Fibroblast of skin of back (primary cell): ENCODE data around the gene MYCBP. TPM values are rescaled to one million over a fixed set of nuclear protein-coding genes. Genes with fewer than 3 reads are reported as not detected.
"Not testable (repeated sequence)": the region's sequence is repeated elsewhere in the genome, so short reads cannot be mapped to it uniquely, and the experiment has no call there.

ENCODE experiments used
- DNase-seq: peaks from one replicate; pipeline ENCODE4 v3.0.0-alpha.2; 2013
- polyA plus RNA-seq, 2 experiments: library from polyadenylated mRNA; unstranded; fragments of 120-200 nt; gene quantifications; one replicate each; pipeline ENCODE4 v1.2.1, GENCODE V29; 2013; ENCODE audit not compliant: insufficient read length in 2 of 2

Gene MYCBP
- polyA plus RNA-seq (2013, experiment 1 of 2; ENCODE audit: insufficient read length) = 22.4 TPM
- 16.0 TPM for polyA plus RNA-seq (2013, experiment 2 of 2; ENCODE audit: insufficient read length)

DNA sequence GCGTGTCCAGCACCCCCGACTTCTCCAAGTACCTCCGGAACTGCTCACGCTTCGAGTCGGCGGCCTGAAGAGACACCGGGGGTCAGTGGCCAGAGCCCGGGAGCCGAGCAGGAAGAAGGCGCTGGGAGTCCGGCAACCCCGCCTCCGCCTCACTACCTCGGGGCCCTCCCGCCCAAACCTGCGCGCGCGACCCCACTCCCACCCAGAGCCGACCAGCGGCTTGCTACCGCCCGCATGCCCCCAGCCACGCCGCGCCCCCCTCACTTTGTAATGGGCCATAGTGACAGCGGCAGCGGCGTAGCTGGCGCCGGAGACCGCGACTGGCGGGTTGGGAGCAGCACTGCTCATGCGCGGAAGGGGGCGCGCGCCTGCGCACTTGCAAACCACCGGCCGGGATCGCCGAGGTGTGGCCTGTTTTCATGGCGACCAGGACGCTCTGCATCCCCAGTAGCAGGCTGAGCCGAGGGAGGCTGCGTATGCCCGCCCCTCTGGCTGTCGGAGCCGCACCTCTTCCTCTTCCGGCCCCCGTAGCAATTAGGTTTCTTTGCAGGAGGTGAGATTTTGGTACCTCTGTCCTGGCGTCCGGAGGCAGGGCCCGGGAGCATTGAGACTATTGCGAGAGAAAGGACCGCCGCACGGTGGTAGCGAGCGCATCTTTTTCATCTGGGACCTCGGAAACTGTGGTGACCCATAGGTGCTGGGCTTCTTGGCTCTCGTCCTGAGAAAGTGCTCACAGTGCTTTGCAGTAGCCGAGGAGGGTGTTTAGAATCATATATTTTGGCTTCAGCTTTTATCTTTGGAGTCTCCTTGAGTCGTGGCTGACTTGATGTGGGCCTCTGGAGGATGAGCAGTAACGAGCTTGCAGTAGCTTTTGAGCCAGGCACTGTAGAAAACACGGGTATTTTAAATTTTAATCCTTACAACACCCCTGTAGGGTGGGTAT lies at the start of gene MYCBP:
MYCBP (minus strand) TSS at position 322 of the 943 bp plus-strand sequence; CDS start at position 279, 43 bp downstream.
- DNase-seq = peak; percentile 93

DNA sequence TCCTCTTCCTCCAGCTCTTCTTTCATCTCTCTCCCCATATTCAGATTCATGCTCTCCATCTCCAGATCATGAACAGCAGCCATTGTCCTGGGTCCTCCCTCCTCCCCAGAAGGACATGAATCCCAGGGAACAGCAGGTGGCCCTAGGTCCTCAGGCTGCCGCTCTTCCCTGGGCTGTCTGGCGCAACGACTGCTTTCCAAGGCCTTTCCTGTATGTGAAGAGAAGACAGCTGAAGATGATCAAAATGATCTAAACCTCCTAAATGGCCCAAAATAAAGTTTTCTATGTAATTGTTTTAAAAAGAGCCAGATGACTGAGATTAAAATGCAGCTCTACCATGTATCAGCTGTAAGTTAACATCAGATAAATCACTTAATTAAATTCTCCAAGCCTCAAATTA lies 46.0 kb upstream of the MYCBP start:
- peak; percentile 20 for DNase-seq

- DNase-seq = no peak
Observed at GRCh38 chr1:38918568-38918967, 45.4 kb upstream of the MYCBP start.

GRCh38 chr1:38917772-38918171 lies 44.6 kb upstream of the MYCBP start:
- no peak for DNase-seq

DNA sequence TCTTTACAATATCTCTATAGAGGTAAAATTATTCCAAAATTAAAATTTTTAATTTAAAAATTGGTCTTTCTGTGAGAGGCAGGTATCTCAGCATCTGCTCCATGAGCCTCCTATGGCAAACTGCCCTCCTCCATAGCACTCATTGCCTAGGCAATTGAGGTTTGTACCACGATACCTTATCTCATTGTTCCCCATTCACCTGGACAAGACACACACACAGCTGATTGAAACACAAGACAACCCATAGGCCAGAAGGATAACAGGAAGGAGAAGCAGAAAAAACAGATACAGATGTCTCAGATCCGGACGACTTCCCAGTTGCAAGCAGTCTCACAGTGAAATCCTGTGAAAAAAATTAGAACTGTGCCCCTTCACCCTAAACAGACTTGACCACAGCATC lies 44.2 kb upstream of the MYCBP start:
- DNase-seq = no peak

DNA sequence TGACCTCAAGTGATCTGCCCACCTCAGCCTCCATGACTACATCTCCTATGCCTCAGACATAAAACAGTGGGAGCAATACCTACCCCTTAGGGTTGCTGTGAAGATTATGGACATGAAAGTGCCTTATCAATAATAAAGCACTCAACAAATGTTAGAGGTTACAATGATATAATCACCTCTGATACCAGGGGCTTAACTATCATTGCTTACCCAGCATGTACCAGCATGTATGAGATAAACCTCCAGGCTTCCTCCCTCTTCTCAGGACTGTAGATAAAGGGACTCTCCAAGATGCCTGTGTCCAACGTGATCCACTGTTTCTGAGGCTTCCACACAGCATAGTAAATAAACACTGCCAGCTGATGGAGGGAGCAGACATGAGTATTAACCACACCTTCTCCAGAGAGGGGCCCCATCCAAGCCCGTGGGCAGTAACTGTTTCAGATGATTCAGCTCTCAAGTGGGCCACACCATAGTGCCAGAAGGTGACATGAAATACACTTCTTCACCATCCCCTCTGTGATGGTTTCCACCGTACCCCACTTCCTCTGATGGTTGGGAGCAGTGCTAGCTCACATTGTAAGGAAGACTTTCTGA lies 42.3 kb upstream of the MYCBP start:
- no peak for DNase-seq

DNA sequence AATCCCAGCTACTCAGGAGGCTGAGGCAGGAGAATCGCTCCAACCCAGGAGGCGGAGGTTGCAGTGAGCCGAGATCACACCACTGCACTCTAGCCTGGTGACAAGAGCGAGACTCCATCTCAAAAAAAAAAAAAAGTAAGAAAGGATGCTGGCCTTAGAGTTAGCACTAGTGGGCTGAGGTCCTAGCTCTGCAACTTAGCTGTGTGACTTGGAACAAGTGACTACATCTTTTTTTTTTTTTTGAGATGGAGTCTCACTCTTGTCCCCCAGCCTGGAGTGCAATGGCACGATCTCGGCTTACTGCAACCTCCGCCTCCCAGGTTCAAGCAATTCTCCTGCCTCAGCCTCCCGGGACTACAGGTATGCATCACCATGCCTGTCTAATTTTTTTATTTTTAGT lies 41.8 kb upstream of the MYCBP start:
- DNase-seq = not testable (repeated sequence)

- DNase-seq = no peak
Observed at GRCh38 chr1:38908821-38909220, 35.7 kb upstream of the MYCBP start.

GRCh38 chr1:38905985-38906384 lies 32.8 kb upstream of the MYCBP start:
- no peak for DNase-seq

- DNase-seq = no peak
Observed at GRCh38 chr1:38899560-38899959, 26.4 kb upstream of the MYCBP start.

DNA sequence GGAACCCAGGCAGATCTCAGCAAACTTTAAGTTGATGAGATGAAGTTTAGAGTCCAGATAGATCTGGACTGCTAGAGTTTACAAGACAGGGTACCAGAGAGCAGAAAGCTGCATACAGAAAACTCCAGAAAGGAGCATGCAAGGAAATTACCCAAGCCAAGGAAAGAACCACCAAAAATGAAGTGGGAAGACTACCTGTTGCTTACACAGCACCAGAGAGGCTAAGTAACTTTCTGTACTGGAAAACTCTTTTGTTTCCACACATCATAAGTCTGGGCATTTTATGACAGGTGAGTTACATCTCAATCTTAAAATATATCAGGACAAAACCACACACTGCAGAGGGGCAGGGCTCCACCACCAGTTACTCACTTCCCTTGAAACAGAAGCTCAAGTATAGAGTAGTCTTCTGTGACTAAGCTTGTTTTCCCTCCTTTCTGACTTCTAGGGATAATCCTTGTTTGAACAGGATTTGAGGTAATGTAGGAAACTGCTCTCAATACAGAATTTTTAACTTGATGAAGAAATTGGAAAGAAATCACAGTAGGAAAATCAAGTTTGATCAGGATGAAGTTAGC lies 25.6 kb upstream of the MYCBP start:
- DNase-seq = peak; percentile 23

- DNase-seq = no peak
Observed at GRCh38 chr1:38896169-38896568, 23.0 kb upstream of the MYCBP start.

DNA sequence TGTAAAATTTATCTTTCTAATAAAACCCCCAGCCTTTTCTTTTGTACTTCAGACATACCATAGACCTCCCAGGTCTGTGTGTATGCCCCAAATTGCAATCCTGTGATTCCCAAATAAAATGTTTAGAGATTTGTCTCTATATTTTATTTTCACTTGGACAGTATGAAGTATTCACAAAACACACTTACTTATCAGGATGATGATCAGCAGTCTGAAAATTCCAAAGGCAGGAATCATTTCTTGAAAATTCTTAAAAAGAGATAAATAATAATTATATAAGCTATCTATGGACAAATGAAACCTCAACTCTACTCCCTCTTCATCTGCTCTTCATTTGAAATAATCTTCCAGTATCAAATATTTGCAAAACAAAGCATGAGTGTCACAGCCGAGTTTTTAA lies 19.8 kb upstream of the MYCBP start:
- no peak for DNase-seq

DNA sequence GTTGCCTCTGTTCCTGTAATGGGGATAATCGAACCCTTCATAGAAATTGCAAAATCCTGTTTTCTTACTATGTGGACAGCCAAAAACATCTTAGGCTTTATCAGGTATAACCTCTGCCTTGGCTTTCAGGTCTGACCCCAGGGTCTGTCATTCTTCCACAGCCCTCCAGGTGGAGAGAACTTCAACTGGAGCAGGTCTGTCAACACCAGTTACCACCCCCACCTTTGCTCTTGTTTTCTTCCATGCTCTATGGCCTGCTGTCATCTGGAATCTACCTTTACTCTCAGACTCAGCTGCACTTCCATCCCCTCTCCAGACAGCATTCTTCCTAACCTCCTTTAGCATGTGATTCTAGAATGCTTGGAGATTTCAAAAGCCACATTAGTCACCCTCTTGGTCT lies 18.6 kb upstream of the MYCBP start:
- DNase-seq = no peak

- DNase-seq = no peak
Observed at GRCh38 chr1:38889589-38889988, 16.4 kb upstream of the MYCBP start.

GRCh38 chr1:38888423-38889333 lies 15.5 kb upstream of the MYCBP start:
- no peak for DNase-seq

- no peak for DNase-seq
Observed at GRCh38 chr1:38885092-38885491, 11.9 kb upstream of the MYCBP start.

- DNase-seq = no peak
Observed at GRCh38 chr1:38881487-38881886, 8.3 kb upstream of the MYCBP start, which contains the start of gene GJA9. GJA9 (minus strand) TSS chr1:38881587; CDS start chr1:38876098, 5,489 bp downstream.

GRCh38 chr1:38875811-38876210 lies 2.7 kb upstream of the MYCBP start:
- DNase-seq = peak; percentile 4

GRCh38 chr1:38872401-38873026 lies 634 bp downstream of the MYCBP start:
- peak; percentile 23 for DNase-seq

GRCh38 chr1:38870996-38871395 lies 2.2 kb downstream of the MYCBP start:
- no peak for DNase-seq

- DNase-seq = no peak
Observed at GRCh38 chr1:38867208-38867607, 5.9 kb downstream of the MYCBP start.
